Stimulated activated CD8-positive, alpha-beta memory T cell treated with anti-CD3 and anti-CD28 coated beads, Interleukin-7, amount 100 ng/mL, for 24 hours (primary cell): ENCODE results near the gene AGBL1.

ENCODE experiments used
- DNase-seq: peaks from one replicate; pipeline ENCODE4 v3.0.0-alpha.2; 2020; ENCODE audit warnings: low read depth

Gene AGBL1

GRCh38 chr15:86327230-86327865 lies 247.7 kb downstream of the AGBL1 start:
- no peak for DNase-seq

GRCh38 chr15:86328658-86329057 lies 249.0 kb downstream of the AGBL1 start:
- DNase-seq, result no peak

- no peak for DNase-seq
Observed at GRCh38 chr15:86329311-86330013, 249.8 kb downstream of the AGBL1 start.

- DNase-seq, result no peak
Observed at GRCh38 chr15:86333819-86334218, 254.1 kb downstream of the AGBL1 start.

GRCh38 chr15:86336051-86336788 lies 256.5 kb downstream of the AGBL1 start:
- no peak for DNase-seq

GRCh38 chr15:86337071-86337470 lies 257.4 kb downstream of the AGBL1 start:
- DNase-seq, result no peak

- no peak for DNase-seq
Observed at GRCh38 chr15:86347245-86347644, 267.6 kb downstream of the AGBL1 start.

- DNase-seq, result no peak
Observed at GRCh38 chr15:86349565-86349964, 269.9 kb downstream of the AGBL1 start.

- DNase-seq, result no peak
Observed at GRCh38 chr15:86353213-86353612, 273.5 kb downstream of the AGBL1 start.

- DNase-seq, result no peak
Observed at GRCh38 chr15:86355361-86355760, 275.7 kb downstream of the AGBL1 start.

- DNase-seq, result no peak
Observed at GRCh38 chr15:86355801-86356200, 276.1 kb downstream of the AGBL1 start.

- DNase-seq, result no peak
Observed at GRCh38 chr15:86362555-86362954, 282.9 kb downstream of the AGBL1 start.

GRCh38 chr15:86373147-86373546 lies 293.5 kb downstream of the AGBL1 start:
- no peak for DNase-seq

GRCh38 chr15:86375733-86376280 lies 296.1 kb downstream of the AGBL1 start:
- no peak for DNase-seq

GRCh38 chr15:86377914-86378313 lies 298.2 kb downstream of the AGBL1 start:
- DNase-seq, result no peak

GRCh38 chr15:86382341-86382740 lies 302.7 kb downstream of the AGBL1 start:
- no peak for DNase-seq

GRCh38 chr15:86383611-86384010 lies 303.9 kb downstream of the AGBL1 start:
- DNase-seq, result no peak

- DNase-seq, result no peak
Observed at GRCh38 chr15:86384186-86384585, 304.5 kb downstream of the AGBL1 start.

GRCh38 chr15:86392296-86392695 lies 312.6 kb downstream of the AGBL1 start:
- DNase-seq, result no peak

- DNase-seq, result no peak
Observed at GRCh38 chr15:86392874-86393273, 313.2 kb downstream of the AGBL1 start.

- no peak for DNase-seq
Observed at GRCh38 chr15:86394866-86395265, 315.2 kb downstream of the AGBL1 start.

- no peak for DNase-seq
Observed at GRCh38 chr15:86399041-86399954, 319.6 kb downstream of the AGBL1 start.
